HG03066 (cell line): ENCODE data around the gene SPEM1.

ENCODE experiments used
- ATAC-seq: cut with Tn5 transposase; IDR thresholded peaks from one replicate; pipeline ENCODE4 v1.9.1; 2021; ENCODE audit warnings: low read depth; ENCODE audit not compliant: unreplicated experiment

The SPEM1 gene

GRCh38 chr17:7398612-7399011 lies 21.5 kb upstream of the SPEM1 start:
- ATAC-seq = no peak

GRCh38 chr17:7403043-7403726 lies 16.9 kb upstream of the SPEM1 start:
- ATAC-seq = no peak

GRCh38 chr17:7403727-7403976 lies 16.5 kb upstream of the SPEM1 start:
- ATAC-seq = peak; percentile 14

GRCh38 chr17:7403977-7404736 lies 16.0 kb upstream of the SPEM1 start, which contains the start of gene TMEM256:
TSS of gene TMEM256 (minus strand) at chr17:7404097. CDS start at chr17:7404084, 13 bp downstream.
- ATAC-seq = peak; percentile 87

GRCh38 chr17:7404737-7405349 lies 15.3 kb upstream of the SPEM1 start:
- peak; percentile 8 for ATAC-seq

- no peak for ATAC-seq
Measured at GRCh38 chr17:7405350-7406234, 14.5 kb upstream of the SPEM1 start.

GRCh38 chr17:7406235-7406825 lies 13.8 kb upstream of the SPEM1 start:
- no peak for ATAC-seq

- no peak for ATAC-seq
Measured at GRCh38 chr17:7407082-7407481, 13.0 kb upstream of the SPEM1 start.

- no peak for ATAC-seq
Measured at GRCh38 chr17:7407485-7408251, 12.5 kb upstream of the SPEM1 start, which contains the start of gene NLGN2. TSS of gene NLGN2 (plus strand) at chr17:7407845. CDS start at chr17:7408256, 411 bp downstream.

GRCh38 chr17:7408252-7408727 lies 11.8 kb upstream of the SPEM1 start:
- ATAC-seq = no peak

- no peak for ATAC-seq
Measured at GRCh38 chr17:7408863-7409262, 11.3 kb upstream of the SPEM1 start.

- ATAC-seq = no peak
Measured at GRCh38 chr17:7409716-7410115, 10.4 kb upstream of the SPEM1 start.

GRCh38 chr17:7410634-7411426 lies 9.3 kb upstream of the SPEM1 start:
- ATAC-seq = no peak

GRCh38 chr17:7411427-7411750 lies 8.7 kb upstream of the SPEM1 start:
- no peak for ATAC-seq

- ATAC-seq = no peak
Measured at GRCh38 chr17:7413346-7413985, 6.7 kb upstream of the SPEM1 start.

- ATAC-seq = no peak
Measured at GRCh38 chr17:7414837-7415236, 5.3 kb upstream of the SPEM1 start.

- no peak for ATAC-seq
Measured at GRCh38 chr17:7415784-7416183, 4.3 kb upstream of the SPEM1 start.

GRCh38 chr17:7416323-7416722 lies 3.8 kb upstream of the SPEM1 start:
- ATAC-seq = no peak
